ENCODE data around the gene SHB. TPM values are rescaled to one million over a fixed set of nuclear protein-coding genes. Genes with fewer than 3 reads are reported as not detected.
"Not testable (repeated sequence)": the region's sequence is repeated elsewhere in the genome, so short reads cannot be mapped to it uniquely, and the experiment has no call there.

The SHB gene
- total and polyA plus RNA-seq, 2 donors from 2014 or later, result 16.4 to 39.8 TPM

DNA sequence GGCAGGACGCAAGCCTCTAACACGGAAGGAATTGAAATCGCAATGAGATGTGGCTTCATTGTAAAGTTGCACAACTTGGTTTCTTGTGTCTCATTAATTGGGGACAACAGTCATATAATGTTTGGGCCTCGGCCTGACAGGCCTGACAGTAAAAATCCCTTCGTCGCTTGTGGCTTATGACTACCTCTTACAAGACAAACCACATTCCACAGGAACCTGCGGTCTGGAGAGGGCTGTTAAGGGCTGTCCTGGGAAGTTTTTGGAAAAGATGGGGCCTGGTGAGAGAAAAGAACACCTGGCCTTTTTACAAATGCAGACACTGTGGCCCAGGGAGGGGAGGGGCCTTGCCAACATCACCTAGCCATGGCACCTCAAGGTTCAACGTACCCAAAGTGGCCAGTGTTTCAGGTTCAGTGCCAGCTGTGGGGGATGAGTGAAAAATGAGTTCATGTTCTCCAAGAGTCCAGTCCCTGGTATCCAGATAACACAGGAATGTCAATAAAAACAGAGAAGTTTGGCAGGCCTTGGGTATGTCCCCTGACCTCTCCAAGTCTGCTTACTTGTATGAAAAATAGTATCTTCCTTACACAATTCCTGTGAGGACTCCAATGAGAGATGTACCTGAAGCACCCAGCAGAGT, 22.2 kb downstream of the SHB start:
- DNase-seq (peak in 1 of 5 donors; percentile 15), FAIRE-seq (no peak)
- intact Hi-C loops (cut with DNase I), result no loop called here
- Histone ChIP-seq H3K27me3 (ENCODE audit: control insufficient read depth, insufficient read depth, low read length) (no peaks in the 10 kb centered on the region), H3K9ac (ENCODE audit: low read length in 3 of 3) (peak overlapping the region in 1 of 3 donors; percentile 23), H3K4me3 (ENCODE audit: low read length in 3 of 3) (peak overlapping the region in 1 of 3 donors; percentile 10), H3K4me1 (ENCODE audit: control insufficient read depth in 2 of 3, insufficient read depth in 2 of 3, low read depth in 1 of 3, low read length in 3 of 3) (peaks cover 9 to 62% (median 57%) of the 10 kb centered on the region in 3 donors), H3K36me3 (ENCODE audit: control insufficient read depth in 2 of 3, insufficient read depth in 3 of 3, low read length in 3 of 3) (no peaks in the 10 kb centered on the region), H3K9me3 (ENCODE audit: control insufficient read depth in 2 of 3, insufficient read depth in 1 of 3, low read length in 3 of 3) (no peaks in the 10 kb centered on the region), H3K27ac (ENCODE audit: low read depth in 2 of 2, low read length in 2 of 2) (peak overlapping the region; percentile 84 to 88)
- TF ChIP-seq, protein P1, sequence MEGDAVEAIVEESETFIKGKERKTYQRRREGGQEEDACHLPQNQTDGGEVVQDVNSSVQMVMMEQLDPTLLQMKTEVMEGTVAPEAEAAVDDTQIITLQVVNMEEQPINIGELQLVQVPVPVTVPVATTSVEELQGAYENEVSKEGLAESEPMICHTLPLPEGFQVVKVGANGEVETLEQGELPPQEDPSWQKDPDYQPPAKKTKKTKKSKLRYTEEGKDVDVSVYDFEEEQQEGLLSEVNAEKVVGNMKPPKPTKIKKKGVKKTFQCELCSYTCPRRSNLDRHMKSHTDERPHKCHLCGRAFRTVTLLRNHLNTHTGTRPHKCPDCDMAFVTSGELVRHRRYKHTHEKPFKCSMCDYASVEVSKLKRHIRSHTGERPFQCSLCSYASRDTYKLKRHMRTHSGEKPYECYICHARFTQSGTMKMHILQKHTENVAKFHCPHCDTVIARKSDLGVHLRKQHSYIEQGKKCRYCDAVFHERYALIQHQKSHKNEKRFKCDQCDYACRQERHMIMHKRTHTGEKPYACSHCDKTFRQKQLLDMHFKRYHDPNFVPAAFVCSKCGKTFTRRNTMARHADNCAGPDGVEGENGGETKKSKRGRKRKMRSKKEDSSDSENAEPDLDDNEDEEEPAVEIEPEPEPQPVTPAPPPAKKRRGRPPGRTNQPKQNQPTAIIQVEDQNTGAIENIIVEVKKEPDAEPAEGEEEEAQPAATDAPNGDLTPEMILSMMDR (IDR thresholded peaks at IDR 0.05; ENCODE audit: borderline replicate concordance, extremely low read depth, insufficient read depth), result no peak

GRCh38 chr9:38045939-38046338, 23.1 kb downstream of the SHB start:
- FAIRE-seq; H3K9me3 ChIP-seq (ENCODE audit: control insufficient read depth in 2 of 3, insufficient read depth in 1 of 3, low read length in 3 of 3); intact Hi-C loops (cut with DNase I); H3K36me3 ChIP-seq (ENCODE audit: control insufficient read depth in 2 of 3, insufficient read depth in 3 of 3, low read length in 3 of 3); H3K4me3 ChIP-seq (ENCODE audit: low read length in 3 of 3); DNase-seq; H3K27me3 ChIP-seq (ENCODE audit: control insufficient read depth, insufficient read depth, low read length): not testable (repeated sequence)
- Histone ChIP-seq H3K27ac (ENCODE audit: low read depth in 2 of 2, low read length in 2 of 2) (peak overlapping the region; percentile 84 to 88), H3K4me1 (ENCODE audit: control insufficient read depth in 2 of 3, insufficient read depth in 2 of 3, low read depth in 1 of 3, low read length in 3 of 3) (peaks cover 9 to 68% (median 62%) of the 10 kb centered on the region in 3 donors), H3K9ac (ENCODE audit: low read length in 3 of 3) (peak overlapping the region in 1 of 3 donors; percentile 23)

GRCh38 chr9:38044706-38045105, 24.3 kb downstream of the SHB start:
- no peak overlapping the region for H3K4me3 ChIP-seq (ENCODE audit: low read length in 3 of 3)
- no peaks in the 10 kb centered on the region for H3K27me3 ChIP-seq (ENCODE audit: control insufficient read depth, insufficient read depth, low read length)
- no peak overlapping the region for H3K27ac ChIP-seq (ENCODE audit: low read depth in 2 of 2, low read length in 2 of 2)
- H3K36me3 ChIP-seq (ENCODE audit: control insufficient read depth in 2 of 3, insufficient read depth in 3 of 3, low read length in 3 of 3), result no peaks in the 10 kb centered on the region
- no peak overlapping the region for H3K9ac ChIP-seq (ENCODE audit: low read length in 3 of 3)
- peaks cover 9 to 70% (median 69%) of the 10 kb centered on the region in 3 donors for H3K4me1 ChIP-seq (ENCODE audit: control insufficient read depth in 2 of 3, insufficient read depth in 2 of 3, low read depth in 1 of 3, low read length in 3 of 3)
- intact Hi-C loops (cut with DNase I), result no loop called here
- FAIRE-seq, result no peak
- peak in 1 of 5 donors; percentile 30 for DNase-seq
- no peaks in the 10 kb centered on the region for H3K9me3 ChIP-seq (ENCODE audit: control insufficient read depth in 2 of 3, insufficient read depth in 1 of 3, low read length in 3 of 3)
- TF ChIP-seq, protein P1 (IDR thresholded peaks at IDR 0.05; ENCODE audit: borderline replicate concordance, extremely low read depth, insufficient read depth), result no peak

DNA sequence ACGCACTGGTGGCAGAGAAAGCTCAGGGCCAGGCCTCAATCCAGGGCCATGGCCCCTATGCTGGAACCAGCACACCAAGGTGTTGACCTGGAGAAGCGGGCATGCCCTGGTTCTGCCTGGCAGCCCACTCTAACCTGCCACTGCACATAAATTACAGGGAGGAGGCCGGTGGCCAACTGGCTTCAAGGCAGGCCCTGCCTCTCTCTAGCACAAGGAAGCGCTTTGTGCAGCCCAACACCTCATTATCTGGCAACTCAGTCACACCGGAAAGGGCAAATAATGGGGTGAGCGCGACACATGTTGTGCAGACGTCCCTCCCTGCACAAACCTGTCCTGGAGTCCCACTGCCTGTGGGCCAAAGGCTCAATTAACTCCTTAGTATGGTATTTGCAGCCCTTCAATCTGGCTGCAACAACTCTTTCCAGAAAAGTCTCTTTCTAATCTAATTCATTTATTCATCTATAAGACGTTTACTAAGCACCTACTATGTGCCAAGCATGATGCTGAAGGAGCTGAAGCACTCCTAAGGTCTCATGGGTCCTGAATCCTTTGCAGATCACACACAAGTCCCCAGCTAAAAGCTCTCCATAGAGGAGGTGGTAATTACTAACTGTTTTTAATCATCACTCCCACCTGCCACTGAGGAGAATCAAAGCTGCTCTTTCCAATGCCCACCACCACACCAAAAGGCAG, 24.9 kb downstream of the SHB start:
- no peak overlapping the region for H3K9ac ChIP-seq (ENCODE audit: low read length in 3 of 3)
- intact Hi-C loops (cut with DNase I), result no loop called here
- no peak overlapping the region for H3K27ac ChIP-seq (ENCODE audit: low read depth in 2 of 2, low read length in 2 of 2)
- H3K4me1 ChIP-seq (ENCODE audit: control insufficient read depth in 2 of 3, insufficient read depth in 2 of 3, low read depth in 1 of 3, low read length in 3 of 3), result peaks cover 9 to 75% (median 69%) of the 10 kb centered on the region in 3 donors
- FAIRE-seq, result no peak
- H3K27me3 ChIP-seq (ENCODE audit: control insufficient read depth, insufficient read depth, low read length), result no peaks in the 10 kb centered on the region
- TF ChIP-seq, protein P1 (IDR thresholded peaks at IDR 0.05; ENCODE audit: borderline replicate concordance, extremely low read depth, insufficient read depth), result no peak
- peak overlapping the region in 1 of 3 donors; percentile 8 for H3K4me3 ChIP-seq (ENCODE audit: low read length in 3 of 3)
- no peaks in the 10 kb centered on the region for H3K36me3 ChIP-seq (ENCODE audit: control insufficient read depth in 2 of 3, insufficient read depth in 3 of 3, low read length in 3 of 3)
- H3K9me3 ChIP-seq (ENCODE audit: control insufficient read depth in 2 of 3, insufficient read depth in 1 of 3, low read length in 3 of 3), result no peaks in the 10 kb centered on the region
- peak in 4 of 5 donors; percentile 64 to 91 (median 74) for DNase-seq
